Esophagus (tissue), 2 donors: ENCODE data around the gene DNTTIP2. TPM values are rescaled to one million over a fixed set of nuclear protein-coding genes. Genes with fewer than 3 reads are reported as not detected.

Source experiments
- H3K27ac ChIP-seq, 2 donors: one replicate each; pipeline ENCODE4 v1.5.1; 2013; ENCODE audit warnings: low read depth in 2 of 2, mild to moderate bottlenecking in 2 of 2, inconsistent platforms in 1 of 2, low read length in 1 of 2, moderate library complexity in 1 of 2
- H3K27me3 ChIP-seq, 2 donors: one replicate each; pipeline ENCODE4 v1.6.1; 2013; ENCODE audit warnings: low read length in 2 of 2, control low read depth in 1 of 2, mild to moderate bottlenecking in 1 of 2; ENCODE audit not compliant: insufficient read depth in 2 of 2, control insufficient read depth in 1 of 2
- H3K36me3 ChIP-seq, 2 donors: one replicate each; pipeline ENCODE4 v1.6.1; 2013; ENCODE audit warnings: low read length in 1 of 2; ENCODE audit not compliant: control insufficient read depth in 2 of 2, insufficient read depth in 2 of 2
- H3K4me1 ChIP-seq, 2 donors: one replicate each; pipeline ENCODE4 v1.6.1; 2013; ENCODE audit warnings: low read length in 1 of 2; ENCODE audit not compliant: control insufficient read depth in 2 of 2, insufficient read depth in 2 of 2
- H3K4me3 ChIP-seq, 2 donors: one replicate each; pipeline ENCODE4 v1.5.1; 2013; ENCODE audit warnings: low read length in 2 of 2, mild to moderate bottlenecking in 2 of 2, low read depth in 1 of 2, moderate library complexity in 1 of 2
- H3K9me3 ChIP-seq, 2 donors: one replicate each; pipeline ENCODE4 v1.6.1; 2013; ENCODE audit warnings: mild to moderate bottlenecking in 2 of 2, low read depth in 1 of 2, low read length in 1 of 2, moderate library complexity in 1 of 2; ENCODE audit not compliant: control insufficient read depth in 2 of 2, insufficient read depth in 1 of 2
- WGBS, 2 donors: extraction: QIAGEN DNeasy Blood & Tissue Kit; methylation state at CpG; one replicate each; pipeline ENCODE4 v1.1.7; 2013; 5-methylcytosine and 5-hydroxymethylcytosine counted together
- polyA plus RNA-seq, 2 donors: library from polyadenylated mRNA; stranded (reverse); fragments of 200-250 nt; gene quantifications; one replicate each; pipeline ENCODE4 v1.2.3, GENCODE V29; 2013
- donor health status: healthy with polysubstance abuse.
- donor health status: Bipolar disorder and iron deficiency.

Gene DNTTIP2
- polyA plus RNA-seq, 2 donors = 29.2 to 46.4 TPM

DNA sequence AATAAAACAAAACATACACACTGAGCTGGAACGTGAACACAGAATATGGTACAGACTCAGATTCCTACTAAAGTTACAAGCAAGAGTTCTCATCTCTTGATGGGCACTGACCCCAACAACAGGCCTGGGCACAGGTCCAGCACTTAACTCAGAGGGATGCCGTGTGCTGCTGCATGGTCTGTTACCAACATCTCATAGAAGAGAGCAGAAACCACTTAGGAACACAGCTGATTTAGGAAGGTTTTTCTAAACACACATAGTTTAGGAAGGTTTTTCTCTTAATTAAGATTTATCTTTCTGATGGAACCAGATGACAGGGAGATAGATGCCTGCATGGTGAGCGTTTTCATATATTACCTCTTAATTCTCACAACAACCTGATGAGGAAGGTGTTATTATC, 28.7 kb upstream of the DNTTIP2 start:
- H3K4me3 ChIP-seq = peak overlapping the region in 1 of 2 donors; percentile 4
- no peak overlapping the region for H3K27ac ChIP-seq

DNA sequence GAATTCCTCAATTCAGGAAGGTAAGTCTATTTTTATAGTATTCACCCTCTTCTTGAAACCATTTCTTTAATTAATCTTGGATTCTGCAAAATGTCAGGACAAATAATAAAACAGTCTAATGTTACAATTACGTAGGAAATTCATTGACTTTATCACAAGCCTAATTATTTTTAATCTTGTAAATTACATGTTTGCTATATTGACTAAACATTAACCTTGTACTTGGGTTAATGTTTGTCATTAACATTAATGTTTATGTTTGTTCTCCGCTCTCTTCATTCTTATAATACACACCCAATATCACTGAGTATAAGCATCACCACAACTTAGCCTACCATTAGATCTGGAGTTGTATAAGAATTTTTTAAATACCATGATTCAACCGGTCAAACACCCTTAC, 27.5 kb upstream of the DNTTIP2 start:
- WGBS, 2 donors = 83 to 95% methylated on average over 3 of the region's 3 CpGs
- no peaks in the 10 kb centered on the region for H3K27me3 ChIP-seq
- H3K4me3 ChIP-seq = no peak overlapping the region
- H3K27ac ChIP-seq = no peak overlapping the region
- no peaks in the 10 kb centered on the region for H3K9me3 ChIP-seq
- H3K36me3 ChIP-seq = no peaks in the 10 kb centered on the region
- H3K4me1 ChIP-seq = no peaks in the 10 kb centered on the region

More for the DNA sequence above, 28.7 kb upstream of the DNTTIP2 start:
- Histone ChIP-seq H3K36me3 (no peaks in the 10 kb centered on the region), H3K9me3 (no peaks in the 10 kb centered on the region), H3K4me1 (no peaks in the 10 kb centered on the region), H3K27me3 (no peaks in the 10 kb centered on the region)
- 48 to 55% methylated on average over 3 of the region's 3 CpGs for WGBS, 2 donors

DNA sequence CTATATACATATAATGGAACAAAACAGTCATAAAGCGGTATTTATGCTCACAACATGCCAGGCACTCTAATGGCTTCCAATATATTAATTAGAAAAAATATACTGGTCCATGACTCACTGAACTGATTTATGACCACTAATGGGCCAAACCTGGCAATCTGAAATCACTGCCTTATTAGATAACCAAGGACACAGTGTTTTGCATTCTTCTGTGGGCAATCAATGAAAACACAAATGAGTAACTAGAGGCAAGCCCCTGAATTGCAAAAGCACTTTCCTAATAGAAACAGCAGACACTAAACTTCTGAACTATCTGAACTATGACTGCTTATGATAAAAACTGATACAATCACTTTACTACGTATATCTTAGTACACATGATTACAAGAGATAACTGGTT, 26.7 kb upstream of the DNTTIP2 start:
- no peak overlapping the region for H3K4me3 ChIP-seq
- H3K27me3 ChIP-seq = no peaks in the 10 kb centered on the region
- no peaks in the 10 kb centered on the region for H3K9me3 ChIP-seq
- H3K27ac ChIP-seq = no peak overlapping the region
- 80 to 95% methylated on average over 2 of the region's 2 CpGs for WGBS, 2 donors
- no peaks in the 10 kb centered on the region for H3K36me3 ChIP-seq
- H3K4me1 ChIP-seq = no peaks in the 10 kb centered on the region

DNA sequence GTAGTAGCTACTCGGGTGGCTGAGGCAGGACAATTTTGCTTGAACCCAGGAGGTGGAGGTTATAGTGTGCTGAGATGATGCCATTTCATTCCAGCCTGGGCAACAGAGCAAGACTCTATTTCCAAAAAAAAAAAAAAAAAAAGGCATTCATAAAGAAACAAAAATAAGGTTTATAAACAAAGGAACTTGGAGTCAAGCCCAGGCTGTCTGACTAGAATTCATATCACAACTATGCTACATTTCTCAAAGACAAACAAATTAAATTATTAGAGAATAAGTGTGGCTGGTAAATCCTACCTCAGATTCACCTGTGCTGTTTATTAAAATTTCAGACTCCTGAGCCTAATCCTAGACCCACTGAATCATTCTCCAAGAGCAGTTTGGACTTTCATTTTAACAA, 26.0 kb upstream of the DNTTIP2 start:
- Histone ChIP-seq H3K4me1 (no peaks in the 10 kb centered on the region), H3K27me3 (no peaks in the 10 kb centered on the region), H3K27ac (no peak overlapping the region), H3K4me3 (no peak overlapping the region), H3K9me3 (no peaks in the 10 kb centered on the region), H3K36me3 (peaks cover 0 to 2% of the 10 kb centered on the region in 2 donors)
- WGBS, 2 donors = 83 to 93% methylated on average over 1 of the region's 1 CpG

DNA sequence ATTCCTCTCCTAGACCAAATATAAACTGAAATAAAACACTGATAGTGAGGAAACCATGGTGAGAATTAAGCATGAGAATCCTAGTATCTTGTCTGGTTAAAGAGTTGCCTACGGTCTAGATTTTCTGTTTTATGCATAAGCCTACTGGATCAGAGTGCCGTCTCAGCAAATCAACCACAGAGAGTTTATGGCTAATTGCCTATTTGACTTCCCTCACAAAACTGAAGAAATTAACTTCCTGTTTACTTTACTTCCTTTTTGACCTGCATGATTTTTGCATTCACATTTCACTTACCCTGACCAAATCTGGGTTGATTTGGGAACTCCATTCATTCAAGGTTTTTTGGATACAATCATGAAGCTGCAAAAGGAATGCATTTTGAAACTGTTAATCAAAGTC, 25.2 kb upstream of the DNTTIP2 start:
- no peaks in the 10 kb centered on the region for H3K4me1 ChIP-seq
- H3K9me3 ChIP-seq = no peaks in the 10 kb centered on the region
- H3K27ac ChIP-seq = no peak overlapping the region
- H3K4me3 ChIP-seq = no peak overlapping the region
- no peaks in the 10 kb centered on the region for H3K27me3 ChIP-seq
- WGBS, 2 donors = 36 to 57% methylated on average over 2 of the region's 2 CpGs
- peaks cover 0 to 2% of the 10 kb centered on the region in 2 donors for H3K36me3 ChIP-seq

DNA sequence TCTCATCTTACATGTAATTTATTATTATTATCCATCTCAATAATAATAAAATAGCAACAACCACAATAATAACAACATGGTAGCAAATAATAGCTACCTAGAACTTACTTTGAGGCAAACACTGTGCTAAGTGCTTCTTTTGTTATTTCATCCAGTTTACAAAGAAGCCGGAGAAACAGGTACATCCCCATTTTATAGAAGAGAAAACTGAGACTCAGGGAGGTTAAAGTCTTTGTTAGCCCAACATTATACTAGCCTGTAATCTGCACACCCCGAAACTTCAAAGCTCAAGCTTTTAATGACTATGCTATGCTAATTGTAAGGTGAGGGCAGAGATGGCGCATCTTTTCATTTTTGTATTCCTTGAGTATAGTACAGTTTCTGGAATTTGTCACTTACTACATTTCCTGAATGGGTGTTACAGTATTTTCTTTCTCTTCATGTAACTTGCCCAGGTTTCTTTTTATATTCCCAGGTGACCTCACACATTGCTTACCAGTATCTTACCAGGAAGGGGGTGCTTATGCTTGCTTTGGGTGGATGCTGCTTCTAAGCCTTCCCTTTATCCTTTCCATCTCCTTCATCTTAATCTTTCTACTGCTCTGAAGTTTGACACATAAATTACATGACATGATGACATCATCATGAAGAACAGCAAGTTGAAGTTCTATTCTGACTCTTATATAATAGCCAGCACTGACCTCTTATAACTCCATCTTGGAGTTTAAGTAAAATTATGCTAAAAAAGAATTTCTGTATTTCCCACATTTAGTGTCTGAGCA, 21.9 kb upstream of the DNTTIP2 start:
- H3K27me3 ChIP-seq = no peaks in the 10 kb centered on the region
- no peaks in the 10 kb centered on the region for H3K4me1 ChIP-seq
- no peaks in the 10 kb centered on the region for H3K9me3 ChIP-seq
- peaks cover 2 to 5% of the 10 kb centered on the region in 2 donors for H3K36me3 ChIP-seq
- 96 to 98% methylated on average over 3 of the region's 3 CpGs for WGBS, 2 donors
- no peak overlapping the region for H3K27ac ChIP-seq
- no peak overlapping the region for H3K4me3 ChIP-seq

DNA sequence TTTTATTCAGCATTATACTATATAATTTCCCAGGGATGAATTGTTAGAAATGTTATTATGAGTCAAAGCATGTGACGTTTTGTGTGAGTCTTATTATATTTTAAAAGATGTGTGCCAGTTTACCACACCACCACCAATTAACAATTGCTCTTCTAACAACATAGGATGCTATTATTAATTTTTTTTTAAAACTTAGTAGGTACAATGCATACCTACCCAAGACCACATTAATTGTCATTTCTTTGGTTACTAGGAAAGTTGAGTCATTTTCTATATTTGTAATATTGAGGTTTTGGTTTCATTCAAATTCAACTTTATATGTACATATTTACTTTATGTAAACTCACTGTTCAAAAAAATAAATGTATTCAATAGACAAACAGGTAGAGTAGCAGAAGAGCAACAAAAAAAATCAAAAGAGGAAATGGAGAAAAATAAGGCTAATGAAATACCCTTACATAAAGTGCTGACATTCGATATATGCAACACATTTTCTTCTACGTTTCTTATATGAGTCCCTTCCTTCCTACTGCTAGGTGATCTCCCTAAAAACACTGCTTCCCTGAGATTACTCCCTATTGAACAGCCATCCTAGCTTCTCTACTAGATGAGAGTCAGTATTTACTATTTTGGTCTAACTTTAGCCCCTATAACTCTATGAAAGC, 20.7 kb upstream of the DNTTIP2 start:
- no peak overlapping the region for H3K27ac ChIP-seq
- H3K4me1 ChIP-seq = no peaks in the 10 kb centered on the region
- H3K36me3 ChIP-seq = peaks cover 2 to 5% of the 10 kb centered on the region in 2 donors
- no peaks in the 10 kb centered on the region for H3K9me3 ChIP-seq
- no peak overlapping the region for H3K4me3 ChIP-seq
- WGBS, 2 donors = 92 to 93% methylated on average over 3 of the region's 3 CpGs
- H3K27me3 ChIP-seq = no peaks in the 10 kb centered on the region

DNA sequence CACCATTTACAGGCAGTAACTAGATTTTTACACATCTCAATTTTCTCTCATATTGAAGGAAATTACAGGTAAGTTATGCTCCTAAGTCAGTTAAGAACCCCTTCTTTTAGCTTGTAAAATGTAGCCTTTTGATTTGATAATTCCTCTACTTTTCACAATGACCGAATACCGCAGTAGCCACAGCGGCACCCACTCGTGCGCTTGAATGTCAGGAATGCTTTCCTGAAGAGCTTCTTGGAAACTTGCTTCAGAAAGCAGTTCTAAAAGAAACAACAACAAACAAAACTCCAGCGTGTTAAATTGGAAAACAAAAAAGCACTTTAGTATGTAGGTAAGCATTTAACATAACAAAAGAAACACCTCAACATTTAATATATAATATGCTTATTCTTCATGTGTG, 9.9 kb upstream of the DNTTIP2 start:
- no peaks in the 10 kb centered on the region for H3K9me3 ChIP-seq
- no peak overlapping the region for H3K4me3 ChIP-seq
- peaks cover 0 to under 1% of the 10 kb centered on the region in 2 donors for H3K36me3 ChIP-seq
- no peaks in the 10 kb centered on the region for H3K27me3 ChIP-seq
- H3K27ac ChIP-seq = no peak overlapping the region
- H3K4me1 ChIP-seq = no peaks in the 10 kb centered on the region
- WGBS, 2 donors = 81 to 82% methylated on average over 6 of the region's 6 CpGs

DNA sequence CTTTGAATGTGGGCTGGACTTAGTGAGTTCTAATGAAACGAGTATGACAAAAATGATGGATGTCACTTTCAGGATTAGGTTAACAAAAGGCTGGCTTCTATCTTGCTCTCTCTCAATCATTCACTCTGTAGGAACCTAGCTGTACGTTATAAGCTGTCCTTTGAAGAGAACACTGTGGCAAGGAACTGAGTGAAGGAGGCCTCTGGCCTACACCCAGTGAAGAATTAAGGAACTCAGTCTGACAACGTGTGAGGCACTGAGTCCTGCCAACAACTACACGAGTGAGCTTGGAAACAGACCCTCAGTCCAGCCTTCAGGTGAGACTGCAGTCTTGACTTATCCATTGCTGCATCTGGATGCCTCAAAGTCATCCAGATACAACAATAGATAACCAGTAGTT, 3.3 kb upstream of the DNTTIP2 start:
- H3K36me3 ChIP-seq = peaks cover 0 to 4% of the 10 kb centered on the region in 2 donors
- no peak overlapping the region for H3K4me3 ChIP-seq
- H3K27me3 ChIP-seq = no peaks in the 10 kb centered on the region
- H3K27ac ChIP-seq = no peak overlapping the region
- H3K4me1 ChIP-seq = no peaks in the 10 kb centered on the region
- 70 to 72% methylated on average over 4 of the region's 4 CpGs for WGBS, 2 donors
- H3K9me3 ChIP-seq = no peaks in the 10 kb centered on the region

DNA sequence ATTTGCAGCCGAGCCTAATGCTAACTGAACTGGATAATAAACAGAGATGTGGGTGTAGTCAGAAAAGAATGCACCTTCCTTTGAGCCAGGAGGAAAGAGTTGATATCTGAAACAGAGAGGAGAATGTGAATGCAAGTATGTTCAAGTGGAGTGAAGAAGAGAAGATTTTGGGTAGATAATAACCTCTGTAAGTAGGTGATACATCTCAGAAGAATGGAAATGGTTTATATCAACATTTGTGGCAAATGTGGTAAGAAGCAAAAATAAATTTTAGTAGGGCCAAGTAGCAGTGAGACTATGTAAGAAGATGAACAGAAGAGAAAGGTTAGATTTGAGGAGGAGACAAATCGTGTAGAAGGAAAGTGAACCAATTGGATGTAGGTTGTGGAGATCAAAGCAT, 1.7 kb upstream of the DNTTIP2 start:
- Histone ChIP-seq H3K4me3 (no peak overlapping the region), H3K9me3 (no peaks in the 10 kb centered on the region), H3K27me3 (no peaks in the 10 kb centered on the region), H3K36me3 (peaks cover 0 to 6% of the 10 kb centered on the region in 2 donors), H3K4me1 (no peaks in the 10 kb centered on the region), H3K27ac (no peak overlapping the region)
- WGBS, 2 donors = 90% methylated on average over 2 of the region's 2 CpGs
